GM19240 (cell line): ENCODE data around the gene CISD3.
"Not testable (repeated sequence)": the region's sequence is repeated elsewhere in the genome, so short reads cannot be mapped to it uniquely, and the experiment has no call there.

Experiments used
- DNase-seq: peaks from one replicate; pipeline ENCODE4 v3.0.0; 2011; ENCODE audit warnings: low spot score; ENCODE audit not compliant: insufficient read length

Gene CISD3

DNA sequence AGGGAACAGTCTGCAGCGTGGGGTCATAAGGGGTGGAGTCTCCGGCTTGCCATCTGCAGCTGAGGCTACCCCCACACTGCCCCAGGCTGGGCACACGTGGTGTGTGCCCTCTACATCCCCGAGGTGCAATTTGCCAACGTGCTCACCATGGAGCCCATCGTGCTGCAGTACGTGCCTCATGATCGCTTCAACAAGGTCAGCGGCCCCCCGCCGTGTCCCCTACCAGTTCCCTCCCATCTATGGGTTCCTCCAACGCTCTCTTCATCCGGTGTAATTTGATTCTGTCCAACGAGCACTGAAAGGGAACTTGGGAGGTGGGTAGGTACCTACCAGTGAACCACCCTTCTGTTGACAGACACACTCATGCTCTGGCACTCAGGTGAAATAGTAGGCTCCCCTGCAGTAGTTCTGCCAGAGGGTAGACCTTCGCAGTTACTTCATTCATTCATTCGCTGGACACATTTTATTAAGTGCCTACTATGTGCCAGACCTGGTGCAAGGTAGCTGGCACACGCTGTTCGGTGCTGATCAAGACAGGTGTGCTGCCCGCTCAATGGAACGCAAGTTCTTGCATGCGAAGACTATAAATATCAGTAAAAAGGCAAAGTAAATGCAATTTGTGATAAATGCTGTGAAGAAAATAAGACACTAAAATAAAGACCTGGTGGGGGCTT lies 22.3 kb upstream of the CISD3 start:
- DNase-seq, result no peak

DNA sequence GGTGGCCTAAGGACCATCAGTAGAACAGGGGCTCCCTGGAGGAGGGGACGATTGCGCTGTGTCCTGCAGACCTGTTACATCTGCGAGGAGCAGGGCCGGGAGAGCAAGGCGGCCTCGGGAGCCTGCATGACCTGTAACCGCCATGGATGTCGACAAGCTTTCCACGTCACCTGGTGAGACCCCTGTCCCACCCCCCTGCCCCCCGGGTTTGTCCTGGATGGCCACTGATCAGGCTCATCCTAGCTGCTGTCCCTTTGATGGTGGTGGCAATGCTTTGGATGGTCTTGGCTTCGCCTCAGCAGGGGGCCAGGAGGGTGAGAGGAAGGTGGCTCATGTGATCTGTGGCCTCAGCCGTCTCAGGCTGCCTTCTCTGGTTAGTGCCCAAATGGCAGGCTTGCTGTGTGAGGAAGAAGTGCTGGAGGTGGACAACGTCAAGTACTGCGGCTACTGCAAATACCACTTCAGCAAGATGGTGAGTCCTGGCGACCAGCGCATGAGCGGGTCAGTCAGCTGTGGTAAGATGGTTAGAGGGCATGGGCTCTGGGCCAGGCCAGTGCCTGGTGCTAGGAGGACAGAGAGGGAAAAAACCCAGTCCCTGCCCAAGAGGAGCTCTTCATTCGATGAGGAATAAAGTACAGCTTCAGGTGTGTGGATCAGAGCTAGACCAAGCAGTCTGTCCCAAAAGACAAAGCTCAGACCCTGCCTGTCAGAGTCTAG lies 20.9 kb upstream of the CISD3 start:
- no peak for DNase-seq

DNA sequence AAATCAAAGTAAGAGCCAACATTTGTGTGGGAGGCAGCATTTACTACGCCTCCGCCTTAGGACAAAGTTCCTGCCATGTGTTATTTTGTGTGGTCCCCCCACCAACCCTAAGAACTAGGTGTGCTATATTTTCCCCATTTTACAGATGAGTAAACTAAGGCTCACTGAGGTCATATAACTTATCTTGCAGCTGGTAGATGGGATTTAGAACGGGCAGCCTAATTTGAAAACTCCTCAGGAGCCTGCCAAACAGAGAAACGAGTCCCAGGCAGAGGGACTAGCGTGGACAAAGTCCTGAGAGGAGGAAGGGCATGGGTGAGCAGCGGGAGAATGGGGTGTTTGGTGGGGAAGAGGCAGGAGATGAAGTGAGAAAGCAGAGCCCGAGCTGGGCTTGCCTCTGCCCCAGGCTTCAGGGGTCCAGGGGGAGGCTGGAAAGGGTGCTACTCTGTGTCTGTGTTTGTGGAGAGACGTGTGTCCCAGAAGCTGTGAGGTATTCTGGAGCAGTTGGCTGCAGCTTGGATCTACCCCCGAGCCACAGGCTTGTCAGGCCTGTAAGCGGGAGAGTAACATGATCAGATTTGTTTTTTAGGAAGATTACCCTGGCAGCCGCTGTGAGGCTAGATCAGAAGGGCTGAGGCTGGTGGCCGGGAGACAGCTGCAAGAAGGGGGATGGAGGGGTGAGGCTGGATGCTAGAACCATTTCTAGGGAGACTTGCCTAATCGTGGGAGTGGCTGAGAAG lies 20.1 kb upstream of the CISD3 start:
- DNase-seq, result no peak

DNA sequence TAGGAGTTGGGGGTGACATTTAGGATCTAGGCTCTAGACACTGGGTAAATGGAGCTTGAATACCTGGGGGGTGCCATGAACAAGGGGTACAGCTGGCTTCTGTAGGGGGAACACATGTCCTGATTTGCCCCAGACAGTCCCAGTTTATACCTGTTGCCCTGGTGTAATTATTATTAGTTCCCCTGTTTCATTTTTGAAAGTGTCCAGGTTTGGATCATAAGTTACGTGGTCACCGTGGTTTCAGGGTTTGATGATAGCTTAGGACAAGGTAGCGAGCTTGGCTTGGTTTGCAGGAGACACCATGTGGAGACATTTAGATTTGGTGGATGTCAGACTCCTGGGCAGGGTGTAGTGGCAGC lies 19.6 kb upstream of the CISD3 start:
- no peak for DNase-seq

DNA sequence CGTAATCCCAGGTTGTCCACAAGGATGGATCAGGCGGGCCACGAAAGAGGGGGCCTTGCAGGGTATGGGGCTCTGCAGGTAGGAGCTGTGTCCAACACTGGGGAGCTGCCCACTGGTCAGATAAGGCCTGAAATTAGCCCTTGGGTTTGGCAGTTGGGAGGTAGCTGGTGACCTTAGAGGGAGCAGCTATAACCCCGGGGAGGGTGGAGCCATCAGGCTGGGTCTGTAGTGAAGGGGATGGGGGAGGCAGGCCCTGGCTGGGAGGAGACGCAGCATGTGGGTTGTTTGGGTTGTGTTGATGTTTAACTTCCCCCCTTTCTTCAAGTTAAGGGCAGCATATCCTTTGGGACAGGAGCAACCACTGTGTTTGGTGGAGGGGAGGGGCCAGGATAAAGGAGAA lies 19.2 kb upstream of the CISD3 start:
- no peak for DNase-seq

DNA sequence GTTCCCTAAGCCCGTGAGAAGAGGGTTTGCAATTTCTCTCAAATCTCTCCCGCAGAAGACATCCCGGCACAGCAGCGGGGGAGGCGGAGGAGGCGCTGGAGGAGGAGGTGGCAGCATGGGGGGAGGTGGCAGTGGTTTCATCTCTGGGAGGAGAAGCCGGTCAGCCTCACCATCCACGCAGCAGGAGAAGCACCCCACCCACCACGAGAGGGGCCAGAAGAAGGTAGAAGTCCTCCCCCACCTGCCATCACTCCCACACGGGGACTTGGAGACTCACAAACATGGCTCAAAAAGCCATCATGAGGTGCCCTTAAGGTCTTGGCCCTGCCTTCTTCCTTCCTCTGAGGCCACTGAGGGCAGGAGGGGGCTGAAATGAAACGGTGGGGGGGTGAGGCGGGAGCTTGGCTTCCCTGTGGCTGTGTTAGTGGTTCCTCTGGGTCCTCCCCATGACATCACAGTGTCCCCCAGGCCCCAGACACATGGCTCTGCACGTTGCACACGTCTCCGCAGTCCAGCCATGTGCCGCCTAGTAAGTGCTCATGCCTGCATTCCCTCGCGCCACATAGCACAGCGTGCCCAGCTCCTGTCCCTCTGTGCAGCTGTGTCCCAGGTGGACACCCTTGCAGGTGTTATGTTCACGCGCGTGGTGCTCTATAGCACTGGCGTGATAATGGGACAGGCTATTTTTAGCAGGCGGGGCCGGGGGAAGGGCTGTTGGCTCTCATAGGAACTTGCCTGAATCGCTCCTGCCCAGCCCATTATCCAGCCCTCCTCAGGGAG lies 18.2 kb upstream of the CISD3 start:
- no peak for DNase-seq

DNA sequence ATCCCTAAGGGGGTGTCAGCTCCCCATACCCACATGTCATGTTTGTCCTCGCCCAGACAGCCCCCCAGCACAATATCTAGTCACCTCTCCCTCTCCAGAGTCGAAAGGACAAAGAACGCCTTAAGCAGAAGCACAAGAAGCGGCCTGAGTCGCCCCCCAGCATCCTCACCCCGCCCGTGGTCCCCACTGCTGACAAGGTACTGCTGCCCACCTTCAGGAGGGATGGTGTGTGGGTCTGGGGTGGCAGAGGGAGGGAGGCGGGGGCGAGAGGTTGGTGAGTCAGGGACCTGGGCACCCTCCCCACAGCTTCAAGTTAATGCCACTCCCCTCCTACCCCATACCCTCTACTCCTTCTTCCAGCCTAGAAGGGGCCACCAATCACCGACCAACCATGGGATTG lies 17.5 kb upstream of the CISD3 start:
- no peak for DNase-seq

DNA sequence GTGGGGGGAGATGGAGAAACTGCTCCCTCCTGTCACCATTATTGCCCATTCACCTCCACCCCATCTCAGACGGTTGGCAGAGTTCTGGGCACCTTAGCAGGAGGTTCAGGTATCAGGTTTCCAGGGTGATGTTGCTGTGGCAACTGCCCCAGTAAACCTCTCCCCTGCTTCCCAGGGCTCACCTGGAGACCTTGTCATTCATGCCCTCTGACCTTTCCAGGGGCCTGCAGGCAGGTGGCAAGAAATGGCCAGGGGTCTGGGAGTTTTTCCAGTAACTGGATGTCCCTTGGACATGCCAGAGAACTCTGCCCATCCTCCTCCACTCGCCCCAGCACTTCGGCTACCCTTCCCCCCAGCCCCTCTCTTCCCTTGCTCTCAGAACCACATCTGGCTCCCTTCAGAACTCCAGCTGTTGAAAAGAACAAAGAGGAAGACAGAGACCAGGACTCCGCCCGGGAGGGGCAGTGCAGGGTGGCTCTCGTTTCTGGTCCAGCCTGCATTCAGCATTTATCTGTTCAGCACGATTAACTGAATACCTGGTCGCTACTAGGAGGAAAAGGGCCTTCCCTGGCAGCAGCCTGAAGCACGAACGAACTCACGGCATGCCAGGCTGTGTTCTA lies 16.6 kb upstream of the CISD3 start:
- DNase-seq, result no peak

DNA sequence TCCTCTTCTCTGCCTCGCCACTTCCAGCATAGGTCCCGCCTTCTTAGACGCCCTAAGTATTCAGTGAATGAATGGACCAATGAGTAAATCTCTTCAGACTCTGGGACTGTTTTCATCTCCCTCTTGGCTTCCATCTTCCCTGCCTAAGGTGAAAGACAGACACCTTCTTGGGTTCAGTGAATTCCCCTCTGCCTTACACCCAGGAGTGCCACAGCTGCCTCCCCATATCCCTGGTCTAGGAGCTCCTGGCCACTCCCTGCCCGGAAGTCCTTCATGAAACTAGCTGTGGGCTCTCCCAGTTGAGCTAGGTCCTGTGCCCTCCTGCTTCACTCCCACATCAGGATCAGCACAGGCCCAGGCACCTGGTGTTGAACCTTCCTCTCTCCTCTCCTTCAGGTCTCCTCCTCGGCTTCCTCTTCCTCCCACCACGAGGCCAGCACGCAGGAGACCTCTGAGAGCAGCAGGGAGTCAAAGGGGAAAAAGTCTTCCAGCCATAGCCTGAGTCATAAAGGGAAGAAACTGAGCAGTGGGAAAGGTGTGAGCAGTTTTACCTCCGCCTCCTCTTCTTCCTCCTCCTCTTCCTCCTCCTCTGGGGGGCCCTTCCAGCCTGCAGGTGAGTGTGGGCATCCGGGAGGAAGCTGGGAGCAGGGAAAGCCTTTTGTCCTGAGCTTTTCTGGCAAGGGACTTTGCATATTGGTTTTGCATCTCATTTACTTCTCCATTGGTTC lies 14.8 kb upstream of the CISD3 start:
- no peak for DNase-seq

DNA sequence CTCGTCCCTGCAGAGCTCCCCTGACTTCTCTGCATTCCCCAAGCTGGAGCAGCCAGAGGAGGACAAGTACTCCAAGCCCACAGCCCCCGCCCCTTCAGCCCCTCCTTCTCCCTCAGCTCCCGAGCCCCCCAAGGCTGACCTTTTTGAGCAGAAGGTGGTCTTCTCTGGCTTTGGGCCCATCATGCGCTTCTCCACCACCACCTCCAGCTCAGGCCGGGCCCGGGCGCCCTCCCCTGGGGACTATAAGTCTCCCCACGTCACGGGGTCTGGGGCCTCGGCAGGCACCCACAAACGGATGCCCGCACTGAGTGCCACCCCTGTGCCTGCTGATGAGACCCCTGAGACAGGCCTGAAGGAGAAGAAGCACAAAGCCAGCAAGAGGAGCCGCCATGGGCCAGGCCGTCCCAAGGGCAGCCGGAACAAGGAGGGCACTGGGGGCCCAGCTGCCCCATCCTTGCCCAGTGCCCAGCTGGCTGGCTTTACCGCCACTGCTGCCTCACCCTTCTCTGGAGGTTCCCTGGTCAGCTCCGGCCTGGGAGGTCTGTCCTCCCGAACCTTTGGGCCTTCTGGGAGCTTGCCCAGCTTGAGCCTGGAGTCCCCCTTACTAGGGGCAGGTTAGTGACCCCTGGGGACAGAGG lies 13.7 kb upstream of the CISD3 start:
- no peak for DNase-seq

DNA sequence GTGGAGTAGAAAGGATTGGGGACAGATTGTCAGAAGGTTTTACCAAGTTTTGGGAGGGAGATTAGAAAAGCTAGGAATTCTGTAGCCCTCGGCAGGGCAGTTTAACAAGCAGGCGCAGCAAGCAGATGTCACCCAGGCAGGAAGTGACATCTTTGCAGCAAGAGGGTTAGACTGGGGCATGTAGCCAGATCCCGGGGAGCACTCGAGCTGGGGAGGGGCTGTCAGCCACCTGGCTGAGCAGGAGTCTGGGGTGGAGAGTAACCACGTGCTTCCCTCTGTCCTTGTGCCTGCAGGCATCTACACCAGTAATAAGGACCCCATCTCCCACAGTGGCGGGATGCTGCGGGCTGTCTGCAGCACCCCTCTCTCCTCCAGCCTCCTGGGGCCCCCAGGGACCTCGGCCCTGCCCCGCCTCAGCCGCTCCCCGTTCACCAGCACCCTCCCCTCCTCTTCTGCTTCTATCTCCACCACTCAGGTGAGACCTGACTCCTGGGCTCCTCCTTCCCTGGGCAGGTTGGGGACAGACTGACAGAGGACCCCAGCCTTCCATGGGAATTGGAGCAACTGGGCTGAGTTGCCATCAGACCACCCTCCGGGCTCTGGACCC lies 12.9 kb upstream of the CISD3 start:
- DNase-seq, result no peak

DNA sequence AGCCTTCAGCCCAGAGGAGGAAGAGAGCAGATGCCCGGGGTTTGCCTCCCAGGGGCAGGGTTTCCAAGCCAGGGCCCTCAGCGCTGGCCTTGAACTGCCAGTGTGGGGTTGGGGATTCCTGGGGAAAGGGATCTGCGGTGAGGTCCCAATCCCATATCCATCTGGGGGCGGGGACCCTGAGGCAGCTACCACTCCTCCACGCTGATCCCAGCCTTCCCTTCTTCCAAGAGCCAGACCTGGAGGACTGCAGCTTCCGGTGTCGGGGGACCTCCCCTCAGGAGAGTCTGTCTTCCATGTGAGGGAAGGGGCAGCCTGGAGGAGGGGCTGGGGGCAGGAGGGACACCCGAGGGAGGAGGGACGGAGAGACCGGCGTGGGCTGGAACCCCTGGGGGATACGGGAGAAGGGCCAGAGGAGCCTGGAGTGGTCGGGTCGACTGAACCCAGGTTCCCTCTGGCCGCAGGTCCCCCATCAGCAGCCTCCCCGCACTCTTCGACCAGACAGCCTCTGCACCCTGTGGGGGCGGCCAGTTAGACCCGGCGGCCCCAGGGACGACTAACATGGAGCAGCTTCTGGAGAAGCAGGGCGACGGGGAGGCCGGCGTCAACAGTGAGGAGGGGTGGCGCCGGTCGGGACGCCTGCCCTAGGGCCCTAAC lies 10.7 kb upstream of the CISD3 start:
- no peak for DNase-seq

DNA sequence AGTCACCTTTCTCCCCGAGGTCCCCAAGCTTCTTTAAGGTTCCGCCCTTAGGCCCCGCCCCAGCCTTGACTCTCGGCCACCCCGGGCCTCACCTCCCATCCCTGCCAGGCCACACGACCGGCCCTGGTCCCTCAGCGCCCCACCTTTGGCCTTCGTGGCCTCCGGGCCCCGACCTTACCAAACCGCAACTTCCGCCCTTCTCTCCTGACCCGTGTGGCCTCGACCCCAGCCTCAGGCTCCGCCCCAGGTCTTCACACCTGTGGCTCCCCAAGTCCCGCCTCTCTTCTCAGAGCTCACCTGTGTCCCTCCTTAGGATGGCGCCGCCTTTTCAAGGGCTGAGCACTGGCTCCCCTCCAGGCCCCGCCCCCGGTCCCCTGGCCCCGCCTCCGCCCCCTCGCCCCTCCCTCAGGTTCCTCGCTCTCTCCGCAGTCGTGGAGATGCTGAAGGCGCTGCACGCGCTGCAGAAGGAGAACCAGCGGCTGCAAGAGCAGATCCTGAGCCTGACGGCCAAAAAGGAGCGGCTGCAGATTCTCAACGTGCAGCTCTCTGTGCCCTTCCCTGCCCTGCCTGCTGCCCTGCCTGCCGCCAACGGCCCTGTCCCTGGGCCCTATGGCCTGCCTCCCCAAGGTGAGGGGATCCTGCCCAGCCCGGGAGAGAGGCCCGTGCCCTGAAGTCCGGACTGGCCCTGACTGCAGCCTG lies 10.0 kb upstream of the CISD3 start:
- DNase-seq, result no peak

DNA sequence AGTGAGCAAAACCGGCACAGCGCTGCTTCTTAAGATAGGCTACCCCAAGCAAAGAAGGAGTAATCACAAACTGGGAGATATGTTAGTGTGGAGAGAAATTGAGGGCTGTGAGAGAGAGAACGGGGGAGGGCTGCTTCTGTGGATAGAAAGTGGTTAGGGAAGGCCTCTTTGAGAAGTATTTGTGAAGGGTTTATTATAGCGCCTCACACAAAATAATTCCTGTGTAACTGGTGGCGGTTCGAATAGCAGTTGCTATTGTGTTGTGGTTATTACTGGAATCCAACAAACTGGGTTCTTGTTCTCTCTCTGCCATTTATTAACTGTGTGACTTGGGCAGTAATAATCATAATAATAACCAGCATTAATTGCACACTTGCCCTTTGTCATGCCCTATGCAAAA lies 9.2 kb upstream of the CISD3 start:
- DNase-seq, result no peak

DNA sequence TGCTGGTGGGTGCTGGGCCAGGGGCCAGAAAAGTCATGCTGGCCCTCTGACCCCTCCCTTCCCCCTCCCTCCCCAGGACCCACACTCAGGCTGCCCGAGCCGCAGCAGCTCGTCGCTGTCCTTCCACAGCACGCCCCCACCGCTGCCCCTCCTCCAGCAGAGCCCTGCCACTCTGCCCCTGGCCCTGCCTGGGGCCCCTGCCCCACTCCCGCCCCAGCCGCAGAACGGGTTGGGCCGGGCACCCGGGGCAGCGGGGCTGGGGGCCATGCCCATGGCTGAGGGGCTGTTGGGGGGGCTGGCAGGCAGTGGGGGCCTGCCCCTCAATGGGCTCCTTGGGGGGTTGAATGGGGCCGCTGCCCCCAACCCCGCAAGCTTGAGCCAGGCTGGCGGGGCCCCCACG lies 8.3 kb upstream of the CISD3 start:
- DNase-seq, result no peak

DNA sequence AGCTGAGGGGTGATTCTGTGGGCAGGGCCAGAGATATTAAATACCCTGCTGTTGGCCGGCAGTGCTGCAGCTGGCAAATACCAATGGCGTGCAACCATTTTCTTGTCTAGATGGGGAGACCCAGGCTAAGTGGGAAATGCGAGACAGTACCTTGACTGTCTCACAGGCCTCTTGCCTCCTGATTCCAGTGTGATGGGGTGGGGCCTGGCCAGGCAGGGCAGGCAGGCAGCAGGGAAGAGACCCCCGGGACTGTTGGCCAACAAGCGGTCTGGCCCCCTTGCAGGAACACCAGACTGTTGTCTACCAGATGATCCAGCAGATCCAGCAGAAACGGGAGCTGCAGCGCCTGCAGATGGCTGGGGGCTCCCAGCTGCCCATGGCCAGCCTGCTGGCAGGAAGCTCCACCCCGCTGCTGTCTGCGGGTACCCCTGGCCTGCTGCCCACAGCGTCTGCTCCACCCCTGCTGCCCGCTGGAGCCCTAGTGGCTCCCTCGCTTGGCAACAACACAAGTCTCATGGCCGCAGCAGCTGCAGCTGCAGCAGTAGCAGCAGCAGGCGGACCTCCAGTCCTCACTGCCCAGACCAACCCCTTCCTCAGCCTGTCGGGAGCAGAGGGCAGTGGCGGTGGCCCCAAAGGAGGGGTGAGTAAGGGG lies 5.7 kb upstream of the CISD3 start:
- DNase-seq, result no peak

DNA sequence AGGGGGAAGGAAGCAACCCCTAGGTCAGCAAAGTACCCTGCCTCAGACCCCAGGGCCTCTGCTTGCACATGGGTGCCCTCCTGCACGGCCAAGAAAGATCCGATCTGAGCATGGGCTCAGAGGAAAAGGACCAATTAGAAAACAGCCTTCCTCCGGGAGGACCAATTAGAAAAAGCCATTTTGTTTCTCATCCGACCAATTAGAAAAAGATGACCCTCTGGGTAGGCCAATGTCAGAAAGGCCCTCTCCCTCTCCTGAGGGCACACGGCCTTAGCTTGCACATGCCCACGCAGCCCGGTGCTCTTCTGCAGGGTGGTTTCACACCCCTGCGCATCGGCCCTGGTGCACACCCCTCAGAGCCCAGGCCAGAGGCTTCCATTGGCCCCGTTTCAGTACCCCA lies 5.1 kb upstream of the CISD3 start:
- DNase-seq, result no peak

DNA sequence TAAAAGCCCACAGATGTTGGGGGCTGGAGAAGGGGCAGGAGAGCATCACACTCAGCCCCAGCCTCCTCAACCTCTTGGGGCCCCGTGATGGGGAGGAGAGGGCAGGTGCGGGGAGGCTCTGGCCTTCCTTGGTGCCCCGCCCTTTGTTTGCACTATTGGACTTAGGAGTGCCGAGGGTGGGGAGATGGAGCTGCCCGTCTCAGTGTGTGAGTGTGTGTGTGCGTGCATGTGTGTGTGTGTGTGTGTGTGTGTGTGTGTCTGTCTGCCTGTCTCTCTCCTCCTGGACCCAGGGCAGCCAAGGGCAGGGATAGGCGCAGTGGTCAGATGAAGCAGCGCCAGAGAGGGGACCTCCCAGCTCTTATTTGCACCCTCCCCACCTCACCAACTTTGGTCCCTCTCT lies 4.0 kb upstream of the CISD3 start:
- not testable (repeated sequence) for DNase-seq
